Kidney (tissue), 14 donors: Measurements from ENCODE around the gene NTMT1. TPM values are rescaled to one million over a fixed set of nuclear protein-coding genes. Genes with fewer than 3 reads are reported as not detected.

Experiments used
- DNase-seq, 5 donors: peaks; one replicate each; pipeline ENCODE4 v3.0.0-alpha.2; 2013 to 2020
- FAIRE-seq: peaks from 2 replicates; lab custom pipeline; 2012; peaks lifted over from hg19 to GRCh38; lab: Jason Lieb, UNC
- H3K27ac ChIP-seq, 2 donors: one replicate each; pipeline ENCODE4 v1.7.0; 2013; ENCODE audit warnings: low read depth in 2 of 2, low read length in 2 of 2, inconsistent platforms in 1 of 2
- H3K27me3 ChIP-seq: one replicate; pipeline ENCODE4 v1.7.1; 2013; ENCODE audit warnings: low read length, inconsistent platforms; ENCODE audit not compliant: control insufficient read depth, insufficient read depth
- H3K36me3 ChIP-seq, 3 donors: one replicate each; pipeline versions ENCODE4 v1.7.0 to v1.7.1; 2013; ENCODE audit warnings: low read length in 3 of 3, control low read depth in 1 of 3, inconsistent platforms in 1 of 3; ENCODE audit not compliant: insufficient read depth in 3 of 3, control insufficient read depth in 2 of 3
- H3K4me1 ChIP-seq, 3 donors: one replicate each; pipeline versions ENCODE4 v1.7.0 to v1.7.1; 2013; ENCODE audit warnings: low read length in 3 of 3, inconsistent platforms in 1 of 3, low read depth in 1 of 3; ENCODE audit not compliant: control insufficient read depth in 2 of 3, insufficient read depth in 2 of 3
- H3K4me3 ChIP-seq, 3 donors: one replicate each; pipeline versions ENCODE4 v1.7.0 to v1.8.1; 2013; ENCODE audit warnings: low read length in 3 of 3, control low read depth in 1 of 3, inconsistent platforms in 1 of 3
- H3K9ac ChIP-seq, 3 donors: one replicate each; pipeline versions ENCODE4 v1.7.0 to v1.7.1; 2013; ENCODE audit warnings: low read length in 3 of 3, control low read depth in 1 of 3, inconsistent platforms in 1 of 3
- H3K9me3 ChIP-seq, 3 donors: one replicate each; pipeline versions ENCODE4 v1.7.0 to v1.7.1; 2013; ENCODE audit warnings: low read length in 3 of 3, control low read depth in 1 of 3, inconsistent platforms in 1 of 3; ENCODE audit not compliant: control insufficient read depth in 2 of 3, insufficient read depth in 1 of 3
- CTCF ChIP-seq: IDR thresholded peaks from 3 replicates; pipeline ENCODE4 v1.5.1; 2012; ENCODE audit warnings: mild to moderate bottlenecking, moderate library complexity, borderline replicate concordance; ENCODE audit not compliant: insufficient read depth; ENCODE audit errors: extremely low read depth
- intact Hi-C: fragments of 100-400 bp; cut with DNase I; formaldehyde crosslinking; loops from one replicate; pipeline ENCODE4 v1.11.1; 2022
- polyA plus RNA-seq: library from polyadenylated mRNA; stranded (reverse); fragments of 350-450 nt; fragmentation: Illumina TruSeq; extraction: RNeasy Lipid Tissue Mini Kit (QIAGEN cat#74804); gene quantifications from one replicate; pipeline ENCODE4 v1.2.3, GENCODE V29; 2014; ENCODE audit warnings: low read depth, low replicate concordance; ENCODE audit not compliant: insufficient read depth
- total RNA-seq: library from RNA; stranded (reverse); fragmentation: NEBNext Ultra II Directional; extraction: Animal tissue kit (Norgen Biotek cat#: 25700); gene quantifications from one replicate; pipeline ENCODE4 v1.2.1, GENCODE V29; 2021
- donor health status: control.
- donor health status: control.
- donor health status: control.
- donor health status: control.
- donor health status: control.
- donor health status: DM: yes; HTN: yes; CAD: no.
- donor health status: Normal renal cell carcinoma (clear cell type).

The NTMT1 gene
- total and polyA plus RNA-seq, 2 donors from 2014 or later: 32.6 to 61.2 TPM

DNA sequence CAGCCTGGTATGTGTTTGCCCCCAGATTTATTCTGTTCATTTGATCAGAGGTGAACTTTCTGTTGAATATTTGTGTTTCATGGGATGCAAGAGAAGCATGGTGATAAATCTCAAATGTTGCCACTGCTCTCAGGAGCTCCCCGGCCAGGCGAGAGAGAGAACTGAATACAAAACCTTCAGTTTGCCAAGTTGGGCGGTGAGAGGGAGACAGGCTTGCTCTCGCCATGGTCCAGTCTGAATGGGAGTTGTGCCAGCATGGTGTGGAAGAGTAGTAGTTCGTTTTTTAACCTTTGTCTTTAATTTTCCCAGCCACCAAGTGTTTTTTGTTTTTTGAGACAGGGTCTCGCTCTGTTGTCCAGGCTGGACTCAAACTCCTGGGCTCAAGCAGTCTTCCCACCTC lies 2.7 kb downstream of the NTMT1 start:
- TF ChIP-seq CTCF: no peak
- no peak for FAIRE-seq
- Histone ChIP-seq H3K27me3 (no peaks in the 10 kb centered on the region), H3K4me1 (peaks cover 0 to 33% (median 6%) of the 10 kb centered on the region in 3 donors), H3K9me3 (no peaks in the 10 kb centered on the region), H3K4me3 (no peak overlapping the region), H3K27ac (no peak overlapping the region), H3K36me3 (peaks cover 0 to 9% (median 7%) of the 10 kb centered on the region in 3 donors), H3K9ac (no peak overlapping the region)
- no peak for DNase-seq
- intact Hi-C loops: no loop called here

DNA sequence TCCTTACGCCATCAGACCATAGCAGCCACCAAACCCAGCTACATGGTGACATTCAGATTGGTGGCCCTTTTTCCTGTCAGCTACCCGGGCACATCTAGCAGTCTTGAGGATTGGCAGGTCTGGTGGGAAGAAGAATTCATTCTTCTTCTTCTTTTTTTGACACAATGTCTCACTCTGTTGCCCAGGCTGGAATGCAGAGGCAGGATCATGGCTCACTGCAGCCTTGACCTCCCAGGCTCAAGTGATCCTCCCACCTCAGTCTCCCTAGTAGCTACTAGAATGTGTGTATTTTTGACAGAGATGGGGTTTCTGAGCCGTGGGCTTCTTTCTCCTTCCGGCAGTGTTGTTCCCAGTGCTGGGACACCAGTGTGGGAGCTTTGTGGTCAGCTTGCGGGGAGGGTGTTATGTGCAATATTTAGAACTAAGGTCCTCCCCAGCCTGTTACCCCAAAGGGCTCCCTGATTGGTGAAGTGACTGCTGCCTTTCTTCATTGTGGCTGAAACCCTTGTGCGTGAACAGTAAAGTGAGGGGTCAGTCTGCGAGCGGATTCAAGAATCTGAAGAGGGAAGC lies 3.4 kb downstream of the NTMT1 start:
- Histone ChIP-seq H3K4me1 (peaks cover 0 to 33% (median 6%) of the 10 kb centered on the region in 3 donors), H3K9me3 (no peaks in the 10 kb centered on the region), H3K4me3 (no peak overlapping the region), H3K36me3 (peaks cover 0 to 12% (median 7%) of the 10 kb centered on the region in 3 donors), H3K27me3 (no peaks in the 10 kb centered on the region), H3K9ac (no peak overlapping the region), H3K27ac (no peak overlapping the region)
- TF ChIP-seq CTCF: no peak
- intact Hi-C loops: no loop called here
- DNase-seq: no peak
- no peak for FAIRE-seq

DNA sequence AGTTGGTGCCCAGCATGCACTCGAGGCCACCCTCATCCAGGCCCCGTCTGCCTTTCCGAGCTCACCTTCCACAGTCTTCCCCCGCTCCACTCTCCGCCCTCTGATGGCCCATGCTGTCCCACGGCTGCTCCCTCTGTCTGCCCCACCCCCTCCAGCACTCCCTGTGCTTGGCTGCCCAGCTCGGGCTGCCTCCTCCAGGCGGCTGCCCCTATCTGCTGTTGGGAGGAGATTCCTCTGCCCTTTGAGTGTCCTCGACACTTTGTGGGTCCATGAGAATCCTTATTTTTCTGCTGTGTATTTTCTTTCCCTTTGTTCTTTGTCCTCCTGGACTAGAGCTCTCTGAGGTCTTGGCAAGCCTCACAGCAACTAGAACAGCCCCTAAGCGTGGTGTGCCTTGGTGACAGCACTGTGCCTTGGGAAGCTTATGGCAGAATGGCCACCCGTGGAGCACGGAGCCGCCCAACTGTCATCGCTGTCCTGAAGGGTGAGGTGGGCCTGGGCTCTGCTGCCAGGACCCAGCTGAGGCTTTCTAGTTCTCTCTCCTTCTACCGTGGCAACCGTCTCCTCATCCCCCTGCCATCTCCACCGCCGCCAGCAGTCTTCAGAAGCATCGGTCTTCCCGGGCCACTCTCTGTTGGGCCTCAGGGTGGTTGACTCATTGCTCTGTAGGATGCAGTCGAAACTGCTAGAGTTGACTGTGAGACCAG lies 5.2 kb downstream of the NTMT1 start:
- peaks cover 0 to 33% (median 6%) of the 10 kb centered on the region in 3 donors for H3K4me1 ChIP-seq
- FAIRE-seq: no peak

More for the DNA sequence above, 5.2 kb downstream of the NTMT1 start:
- peaks cover 0 to 22% (median 19%) of the 10 kb centered on the region in 3 donors for H3K36me3 ChIP-seq
- no peak overlapping the region for H3K9ac ChIP-seq
- H3K27me3 ChIP-seq: no peaks in the 10 kb centered on the region
- H3K4me3 ChIP-seq: no peak overlapping the region
- intact Hi-C loops: no loop called here
- H3K9me3 ChIP-seq: no peaks in the 10 kb centered on the region
- DNase-seq: no peak
- TF ChIP-seq CTCF: no peak
- no peak overlapping the region for H3K27ac ChIP-seq
